Upper lobe of left lung (tissue), 4 donors: ENCODE measurements around the gene AGBL1.

Source experiments
- CTCF ChIP-seq, 6 experiments: fragments of 450-650 bp in 4 of 6; fragments of 200-600 bp in 2 of 6; sonication (generic) in 2 of 6; IDR thresholded peaks; one replicate each; pipeline ENCODE4 v1.5.1; 2016 to 2019; ENCODE audit warnings: antibody characterized with exemption in 6 of 6
- POLR2A ChIP-seq, 4 donors: fragments of 450-650 bp; IDR thresholded peaks; one replicate each; pipeline ENCODE4 v1.5.1; 2016 to 2017; ENCODE audit warnings: antibody characterized with exemption in 4 of 4, mild to moderate bottlenecking in 2 of 4
- POLR2AphosphoS5 ChIP-seq, 2 donors: sonication (generic); formaldehyde crosslinking; IDR thresholded peaks; one replicate each; pipeline ENCODE4 v1.5.1; 2017; ENCODE audit warnings: antibody characterized with exemption in 2 of 2

- TF ChIP-seq CTCF (IDR thresholded peaks at IDR 0.05) (no peak), POLR2AphosphoS5 (IDR thresholded peaks at IDR 0.05) (no peak), POLR2A (IDR thresholded peaks at IDR 0.05) (no peak)
These were observed 296.1 kb downstream of the AGBL1 start for GRCh38 chr15:86375733-86376280.
